MCF 10A (cell line): ENCODE data around the gene SEMA4F. TPM values are rescaled to one million over a fixed set of nuclear protein-coding genes. Genes with fewer than 3 reads are reported as not detected.

Experiments
- BruUV-seq: library from RNA; stranded (reverse); fragments of 400-500 nt; replicated peaks from 2 replicates; lab custom pipeline; 2021; lab: Mats Ljungman, UMichigan
- CTCF ChIA-PET: fragments of 300-600 bp; sonication (Branson Sonifier 250); formaldehyde crosslinking; extraction: SDS; loops from one replicate; lab custom pipeline; 2021; ENCODE audit warnings: antibody characterized with exemption, inconsistent platforms; lab: Yijun Ruan, JAX
- POLR2A ChIA-PET: fragments of 300-600, 350-650 bp; sonication (Branson Sonifier 250); formaldehyde crosslinking; extraction: SDS; loops from one replicate; lab custom pipeline; 2020; ENCODE audit warnings: antibody characterized with exemption, inconsistent platforms; lab: Yijun Ruan, JAX
- DNase-seq: peaks from one replicate; pipeline ENCODE4 v3.0.0-alpha.2; 2018; ENCODE audit not compliant: unreplicated experiment
- H3K27ac Mint-ChIP-seq: one replicate; pipeline ENCODE4 v1.8.0; 2022; ENCODE audit warnings: mild to moderate bottlenecking, low read depth, mixed read lengths; ENCODE audit not compliant: unreplicated experiment
- H3K27me3 Mint-ChIP-seq: one replicate; pipeline ENCODE4 v1.8.0; 2022; ENCODE audit warnings: mixed read lengths; ENCODE audit not compliant: insufficient read depth, unreplicated experiment
- H3K36me3 Mint-ChIP-seq: one replicate; pipeline ENCODE4 v1.8.0; 2022; ENCODE audit warnings: mild to moderate bottlenecking, moderate library complexity, mixed read lengths; ENCODE audit not compliant: insufficient read depth, unreplicated experiment
- H3K4me1 Mint-ChIP-seq: one replicate; pipeline ENCODE4 v1.8.0; 2022; ENCODE audit warnings: mixed read lengths; ENCODE audit not compliant: insufficient read depth, unreplicated experiment
- H3K4me3 Mint-ChIP-seq: one replicate; pipeline ENCODE4 v1.8.0; 2022; ENCODE audit warnings: mild to moderate bottlenecking, moderate library complexity, mixed read lengths; ENCODE audit not compliant: unreplicated experiment
- H3K9me3 Mint-ChIP-seq: one replicate; pipeline ENCODE4 v1.8.0; 2022; ENCODE audit warnings: mixed read lengths; ENCODE audit not compliant: unreplicated experiment
- intact Hi-C: fragments of 100-400 bp; cut with micrococcal nuclease; formaldehyde crosslinking; loops from 2 replicates; pipeline ENCODE4 v1.14.1; 2022
- total RNA-seq: library from RNA; stranded (reverse); gene quantifications from 2 replicates; pipeline ENCODE4 v1.2.3, GENCODE V29; 2022
- TF ChIP-seq, protein P1 (sequence below): fragments of 200-600 bp; IDR thresholded peaks from one replicate; pipeline ENCODE4 v1.8.0; 2022; ENCODE audit warnings: antibody characterized with exemption, mild to moderate bottlenecking; ENCODE audit not compliant: unreplicated experiment

Gene SEMA4F
- total RNA-seq, 1 experiment from 2014 or later = 5.2 TPM

DNA sequence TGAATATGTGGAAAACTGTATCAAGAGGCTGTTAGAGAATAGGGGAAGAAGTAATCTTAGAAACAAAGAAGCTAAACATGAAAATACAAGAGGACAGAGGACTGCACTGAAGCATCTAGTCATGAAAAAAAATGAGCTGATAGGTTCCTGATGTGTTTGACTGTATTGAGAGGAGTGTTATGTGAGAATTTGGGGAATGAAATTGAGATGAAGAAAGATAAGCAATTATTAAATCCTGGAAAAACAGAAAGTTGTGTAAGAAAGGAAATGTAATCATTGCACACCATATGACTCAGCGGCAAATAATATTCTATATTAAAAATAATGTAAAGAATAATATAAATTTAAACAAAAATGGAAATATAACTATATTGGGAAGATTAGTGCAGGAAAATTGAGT, 71.2 kb downstream of the SEMA4F start:
- POLR2A ChIA-PET = interaction anchor here (0.8 to 1.1 kb wide), 3 partner anchors 10 to 110 kb away, joined by 3 to 8 read pairs (median 4); no protein-coding TSS in a partner anchor
- Mint-ChIP-seq H3K36me3 (no peaks in the 10 kb centered on the region), H3K9me3 (no peaks in the 10 kb centered on the region), H3K4me1 (no peaks in the 10 kb centered on the region), H3K27ac (no peak overlapping the region), H3K27me3 (no peaks in the 10 kb centered on the region), H3K4me3 (no peak overlapping the region)
- CTCF ChIA-PET = interaction anchor here (0.5 to 2.8 kb wide), 3 partner anchors 10 to 475 kb away, joined by 3 to 25 read pairs (median 4); no protein-coding TSS in a partner anchor
- intact Hi-C loops = no loop called here
- DNase-seq = no peak
- no TSS peak for BruUV-seq
- TF ChIP-seq, protein P1, sequence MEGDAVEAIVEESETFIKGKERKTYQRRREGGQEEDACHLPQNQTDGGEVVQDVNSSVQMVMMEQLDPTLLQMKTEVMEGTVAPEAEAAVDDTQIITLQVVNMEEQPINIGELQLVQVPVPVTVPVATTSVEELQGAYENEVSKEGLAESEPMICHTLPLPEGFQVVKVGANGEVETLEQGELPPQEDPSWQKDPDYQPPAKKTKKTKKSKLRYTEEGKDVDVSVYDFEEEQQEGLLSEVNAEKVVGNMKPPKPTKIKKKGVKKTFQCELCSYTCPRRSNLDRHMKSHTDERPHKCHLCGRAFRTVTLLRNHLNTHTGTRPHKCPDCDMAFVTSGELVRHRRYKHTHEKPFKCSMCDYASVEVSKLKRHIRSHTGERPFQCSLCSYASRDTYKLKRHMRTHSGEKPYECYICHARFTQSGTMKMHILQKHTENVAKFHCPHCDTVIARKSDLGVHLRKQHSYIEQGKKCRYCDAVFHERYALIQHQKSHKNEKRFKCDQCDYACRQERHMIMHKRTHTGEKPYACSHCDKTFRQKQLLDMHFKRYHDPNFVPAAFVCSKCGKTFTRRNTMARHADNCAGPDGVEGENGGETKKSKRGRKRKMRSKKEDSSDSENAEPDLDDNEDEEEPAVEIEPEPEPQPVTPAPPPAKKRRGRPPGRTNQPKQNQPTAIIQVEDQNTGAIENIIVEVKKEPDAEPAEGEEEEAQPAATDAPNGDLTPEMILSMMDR = no peak

DNA sequence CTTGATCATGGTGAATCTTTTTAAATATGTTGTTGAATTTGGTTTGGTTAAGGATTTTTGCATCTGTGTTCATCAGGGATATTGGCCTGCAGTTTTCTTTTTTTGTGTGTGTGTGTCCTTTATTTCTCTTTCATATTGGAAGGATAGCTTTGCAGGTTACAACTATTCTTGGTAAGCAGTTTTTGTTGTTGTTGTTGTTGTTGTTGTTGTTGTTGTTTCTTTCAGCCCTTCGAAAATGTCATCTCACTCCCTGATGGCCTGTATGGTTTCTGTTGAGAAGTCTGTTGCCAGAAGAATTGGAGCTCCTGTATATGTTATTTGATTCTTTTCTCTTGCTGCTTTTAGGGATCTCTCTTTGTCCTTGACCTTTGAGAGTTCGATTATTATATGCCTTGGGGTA, 74.8 kb downstream of the SEMA4F start:
- H3K27ac Mint-ChIP-seq = no peak overlapping the region
- no peak for DNase-seq
- CTCF ChIA-PET = interaction anchor here (0.9 kb wide), 1 partner anchor 14 kb away, joined by 4 read pairs; no protein-coding TSS in a partner anchor
- H3K36me3 Mint-ChIP-seq = no peaks in the 10 kb centered on the region
- H3K4me1 Mint-ChIP-seq = no peaks in the 10 kb centered on the region
- POLR2A ChIA-PET = interaction anchor here (0.8 to 2.6 kb wide), 2 partner anchors 9 to 12 kb away, joined by 3 to 9 read pairs; no protein-coding TSS in a partner anchor
- TF ChIP-seq, protein P1 = no peak
- BruUV-seq = no TSS peak
- H3K4me3 Mint-ChIP-seq = no peak overlapping the region
- no peaks in the 10 kb centered on the region for H3K27me3 Mint-ChIP-seq
- intact Hi-C loops = no loop called here
- H3K9me3 Mint-ChIP-seq = no peaks in the 10 kb centered on the region

DNA sequence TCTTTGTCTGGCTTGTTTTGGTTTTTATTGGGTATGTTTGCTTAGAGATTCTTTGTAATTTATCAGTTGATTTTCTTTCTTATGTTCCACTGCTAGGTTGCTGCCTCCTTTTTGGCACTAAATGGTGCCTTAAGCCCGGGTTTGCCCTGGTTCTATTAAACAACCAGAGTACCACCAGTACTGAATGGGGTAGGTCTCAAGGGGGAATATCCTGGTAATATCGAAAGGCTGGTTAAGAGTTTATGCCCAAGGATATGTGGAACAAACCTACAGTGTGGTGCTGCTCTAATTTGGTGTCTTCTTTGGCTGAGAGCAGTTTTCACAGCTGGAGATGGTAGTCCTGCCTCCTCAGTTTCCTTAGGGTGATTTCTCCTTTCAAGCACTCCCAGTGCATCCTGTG, 76.5 kb downstream of the SEMA4F start:
- Mint-ChIP-seq H3K4me3 (no peak overlapping the region), H3K27me3 (no peaks in the 10 kb centered on the region), H3K27ac (no peak overlapping the region), H3K4me1 (peaks cover 6% of the 10 kb centered on the region), H3K36me3 (no peaks in the 10 kb centered on the region), H3K9me3 (no peaks in the 10 kb centered on the region)
- no TSS peak for BruUV-seq
- TF ChIP-seq, protein P1 = no peak
- DNase-seq = no peak
- intact Hi-C loops = no loop called here
- POLR2A ChIA-PET = interaction anchor here (1.0 to 2.6 kb wide), 3 partner anchors 10 to 22 kb away, joined by 3 to 9 read pairs (median 3); no protein-coding TSS in a partner anchor
- CTCF ChIA-PET = no interaction called here

Other genes with a start within 250 kb of the SEMA4F start
- gene C2orf81, start 232.6 kb upstream of the SEMA4F start, total RNA-seq = 4.3 and 5.6 TPM in 2 replicates
- 16.4 and 19.9 TPM in 2 replicates for gene WDR54, start 232.5 kb upstream of the SEMA4F start, total RNA-seq
- 49.1 and 63.0 TPM in 2 replicates for gene RTKN, start 212.3 kb upstream of the SEMA4F start, total RNA-seq
- gene INO80B, start 199.2 kb upstream of the SEMA4F start, total RNA-seq = 34.6 and 36.0 TPM in 2 replicates
- gene WBP1, start 195.8 kb upstream of the SEMA4F start, total RNA-seq = 45.7 and 46.5 TPM in 2 replicates
- gene MOGS, start 188.9 kb upstream of the SEMA4F start, total RNA-seq = 60.4 and 67.9 TPM in 2 replicates
- 115 and 123 TPM in 2 replicates for gene MRPL53, start 181.6 kb upstream of the SEMA4F start, total RNA-seq
- 10.1 and 16.4 TPM in 2 replicates for gene CCDC142, start 171.2 kb upstream of the SEMA4F start, total RNA-seq
- gene TTC31, start 171.2 kb upstream of the SEMA4F start, total RNA-seq = 17.6 and 18.1 TPM in 2 replicates
- not detected in 2 replicates for gene LBX2, start 154.6 kb upstream of the SEMA4F start, total RNA-seq
- gene PCGF1, start 146.6 kb upstream of the SEMA4F start, total RNA-seq = 37.5 and 41.6 TPM in 2 replicates
- not detected in 2 replicates for gene TLX2, start 139.8 kb upstream of the SEMA4F start, total RNA-seq
- 4.3 and 4.7 TPM in 2 replicates for gene DQX1, start 128.0 kb upstream of the SEMA4F start, total RNA-seq
- 138 and 140 TPM in 2 replicates for gene AUP1, start 124.5 kb upstream of the SEMA4F start, total RNA-seq
- 27.6 and 33.0 TPM in 2 replicates for gene HTRA2, start 124.3 kb upstream of the SEMA4F start, total RNA-seq
- 0.93 and 1.2 TPM in 2 replicates for gene LOXL3, start 100.3 kb upstream of the SEMA4F start, total RNA-seq
- 3.4 and 4.6 TPM in 2 replicates for gene DOK1, start 99.5 kb upstream of the SEMA4F start, total RNA-seq
- gene M1AP, start 5.9 kb upstream of the SEMA4F start, total RNA-seq = not detected in 2 replicates
- gene HK2, start 179.9 kb downstream of the SEMA4F start, total RNA-seq = 40.4 and 47.8 TPM in 2 replicates